Stimulated activated effector memory CD8-positive, alpha-beta T cell treated with anti-CD3 and anti-CD28 coated beads, Interleukin-12 subunit alpha, Interleukin-12 subunit beta, amount 100 ng/mL, for 72 hours (primary cell): ENCODE data around the gene DDX56.
"Not testable (repeated sequence)": the region's sequence is repeated elsewhere in the genome, so short reads cannot be mapped to it uniquely, and the experiment has no call there.

Experiments
- ATAC-seq: fragments of 150-1000 bp; cut with Tn5 transposase; 2 replicates; pipeline ENCODE4 v1.10.0; 2021
- DNase-seq, 2 donors: peaks; one replicate each; pipeline ENCODE4 v3.0.0; 2021 to 2022; ENCODE audit warnings: low spot score in 2 of 2
- H3K27ac Mint-ChIP-seq: one replicate; pipeline ENCODE4 v1.8.0; 2022; ENCODE audit warnings: mild to moderate bottlenecking, mixed read lengths
- H3K36me3 Mint-ChIP-seq: one replicate; pipeline ENCODE4 v1.8.0; 2022; ENCODE audit warnings: mild to moderate bottlenecking, mixed read lengths
- H3K4me1 Mint-ChIP-seq: one replicate; pipeline ENCODE4 v1.8.0; 2022; ENCODE audit warnings: mixed read lengths
- H3K4me3 Mint-ChIP-seq: one replicate; pipeline ENCODE4 v1.8.0; 2022; ENCODE audit warnings: mild to moderate bottlenecking, mixed read lengths
- H3K9me3 Mint-ChIP-seq: one replicate; pipeline ENCODE4 v1.8.0; 2022; ENCODE audit warnings: mixed read lengths

The DDX56 gene

DNA sequence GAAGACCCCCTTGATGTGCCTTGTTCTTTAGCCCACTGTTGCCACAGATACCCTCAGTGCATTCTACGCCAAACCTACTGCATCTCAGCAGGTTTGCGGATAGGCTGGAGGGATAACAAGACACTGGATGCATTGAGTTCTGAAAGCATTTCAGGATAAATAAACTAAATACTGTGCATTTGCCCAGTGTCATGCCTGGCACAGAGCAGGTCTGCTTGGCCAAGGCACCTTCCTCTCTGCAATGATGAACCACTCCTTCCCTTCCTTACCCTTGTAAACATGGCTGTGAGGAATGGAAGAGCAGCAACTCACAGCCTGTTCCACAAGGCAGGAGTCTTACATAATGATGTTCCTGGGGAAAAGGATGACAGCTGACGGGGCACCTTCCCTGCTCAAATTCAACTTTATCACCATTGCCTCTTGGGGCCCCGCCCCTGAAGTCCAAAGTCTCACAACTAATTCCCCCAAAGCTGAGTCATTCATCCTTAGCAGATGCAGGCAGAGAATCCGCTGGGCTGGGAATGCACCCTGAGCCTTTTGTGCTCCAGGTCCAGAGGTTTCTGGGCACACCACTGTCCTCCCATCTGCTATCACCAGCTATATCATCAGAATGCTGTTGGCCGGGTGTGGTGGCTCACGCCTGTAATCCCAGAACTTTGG, 11.6 kb downstream of the DDX56 start:
- H3K36me3 Mint-ChIP-seq = peaks cover 47% of the 10 kb centered on the region
- no peak overlapping the region for H3K27ac Mint-ChIP-seq
- no peak for ATAC-seq
- no peaks in the 10 kb centered on the region for H3K9me3 Mint-ChIP-seq
- peaks cover 16% of the 10 kb centered on the region for H3K4me1 Mint-ChIP-seq
- no peak overlapping the region for H3K4me3 Mint-ChIP-seq
- no peak for DNase-seq

DNA sequence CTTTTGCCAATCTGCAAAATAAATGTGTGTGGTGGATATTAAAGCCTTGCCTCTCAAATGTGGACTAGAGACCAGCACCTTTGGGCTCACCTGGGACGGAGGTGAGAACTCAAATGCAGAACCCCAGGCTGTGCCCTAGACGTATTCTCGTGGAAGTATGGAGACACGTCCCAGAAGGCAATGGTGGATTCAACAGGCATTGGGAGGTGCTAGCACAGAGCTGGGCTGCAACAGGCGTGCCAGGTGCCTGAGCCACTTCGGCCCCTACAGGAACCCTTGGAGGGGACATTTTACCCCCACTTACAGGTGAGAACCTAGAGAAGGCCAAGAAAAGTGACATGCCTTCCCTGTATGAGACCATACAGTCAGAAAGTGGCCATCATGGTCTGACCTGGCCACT, 12.2 kb downstream of the DDX56 start:
- no peaks in the 10 kb centered on the region for H3K9me3 Mint-ChIP-seq
- DNase-seq (no peak), ATAC-seq (no peak)
- H3K4me1 Mint-ChIP-seq = peaks cover 10% of the 10 kb centered on the region
- H3K27ac Mint-ChIP-seq = no peak overlapping the region
- H3K36me3 Mint-ChIP-seq = peaks cover 41% of the 10 kb centered on the region
- H3K4me3 Mint-ChIP-seq = no peak overlapping the region

DNA sequence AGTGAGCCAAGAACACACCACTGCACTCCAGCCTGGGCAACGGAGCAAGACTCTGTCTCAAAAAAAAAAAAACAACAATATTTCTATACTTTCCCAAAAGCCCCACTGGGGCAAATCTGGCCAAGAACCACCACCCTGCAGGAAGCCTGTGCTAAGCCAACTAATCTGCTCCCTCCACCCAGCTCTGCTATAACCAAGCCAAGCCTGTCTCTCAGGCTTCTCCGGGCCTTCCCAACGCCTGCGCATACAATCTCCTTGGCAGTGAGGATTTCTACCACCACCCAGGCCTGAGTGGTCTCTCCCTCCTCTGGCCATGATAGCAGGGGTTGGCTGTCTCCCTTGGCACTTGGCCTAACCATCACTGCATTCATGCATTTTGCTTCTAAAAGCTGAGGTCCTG, 14.2 kb downstream of the DDX56 start:
- Mint-ChIP-seq H3K4me3 (no peak overlapping the region), H3K27ac (peak overlapping the region; percentile 37), H3K4me1 (no peaks in the 10 kb centered on the region), H3K36me3 (peaks cover 22% of the 10 kb centered on the region), H3K9me3 (no peaks in the 10 kb centered on the region)
- ATAC-seq (no peak), DNase-seq (no peak)

DNA sequence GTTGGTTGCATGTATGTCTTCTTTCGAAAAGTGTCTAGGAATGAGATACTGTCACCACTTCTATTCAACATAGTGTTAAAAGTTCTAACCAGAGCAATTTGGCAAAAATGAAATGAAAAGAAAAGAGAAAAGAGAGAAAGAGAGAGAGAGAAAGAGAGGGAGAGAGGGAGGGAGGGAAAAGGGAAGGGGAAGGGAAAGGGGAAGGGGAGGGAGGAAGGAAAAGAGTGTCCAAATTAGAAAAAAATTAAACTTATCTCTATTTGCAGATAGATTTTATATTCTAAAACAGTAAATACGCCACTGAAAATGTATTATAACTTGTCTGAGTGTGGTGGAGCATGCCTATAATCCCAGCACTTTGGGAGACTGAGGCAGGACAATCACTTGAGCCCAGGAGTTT, 16.2 kb downstream of the DDX56 start:
- ATAC-seq (no peak), DNase-seq (no peak)
- H3K4me1 Mint-ChIP-seq = no peaks in the 10 kb centered on the region
- peaks cover 5% of the 10 kb centered on the region for H3K36me3 Mint-ChIP-seq
- H3K9me3 Mint-ChIP-seq = no peaks in the 10 kb centered on the region
- H3K27ac Mint-ChIP-seq = no peak overlapping the region
- H3K4me3 Mint-ChIP-seq = no peak overlapping the region

DNA sequence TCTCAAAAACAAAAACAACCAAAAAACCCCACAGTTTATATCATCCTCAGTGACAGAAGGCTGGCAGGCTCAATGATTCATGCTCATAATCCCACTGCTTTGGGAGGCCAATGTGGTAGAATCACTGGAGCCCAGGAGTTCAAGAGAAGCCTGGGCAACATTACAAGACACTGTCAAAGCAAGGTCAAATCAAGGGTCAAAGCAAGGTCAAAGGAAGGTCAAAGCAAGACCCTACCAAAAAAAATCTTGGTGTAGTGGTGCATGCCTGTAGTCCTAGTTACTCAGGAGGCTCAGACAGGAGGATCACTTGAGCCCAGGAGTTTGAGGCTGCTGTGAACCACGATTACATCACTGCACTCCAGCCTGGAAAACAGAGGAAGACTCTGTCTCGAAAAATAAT, 18.4 kb downstream of the DDX56 start:
- ATAC-seq (no peak), DNase-seq (no peak)
- no peaks in the 10 kb centered on the region for H3K9me3 Mint-ChIP-seq
- H3K36me3 Mint-ChIP-seq = no peaks in the 10 kb centered on the region
- H3K4me3 Mint-ChIP-seq = no peak overlapping the region
- H3K27ac Mint-ChIP-seq = no peak overlapping the region
- H3K4me1 Mint-ChIP-seq = no peaks in the 10 kb centered on the region

DNA sequence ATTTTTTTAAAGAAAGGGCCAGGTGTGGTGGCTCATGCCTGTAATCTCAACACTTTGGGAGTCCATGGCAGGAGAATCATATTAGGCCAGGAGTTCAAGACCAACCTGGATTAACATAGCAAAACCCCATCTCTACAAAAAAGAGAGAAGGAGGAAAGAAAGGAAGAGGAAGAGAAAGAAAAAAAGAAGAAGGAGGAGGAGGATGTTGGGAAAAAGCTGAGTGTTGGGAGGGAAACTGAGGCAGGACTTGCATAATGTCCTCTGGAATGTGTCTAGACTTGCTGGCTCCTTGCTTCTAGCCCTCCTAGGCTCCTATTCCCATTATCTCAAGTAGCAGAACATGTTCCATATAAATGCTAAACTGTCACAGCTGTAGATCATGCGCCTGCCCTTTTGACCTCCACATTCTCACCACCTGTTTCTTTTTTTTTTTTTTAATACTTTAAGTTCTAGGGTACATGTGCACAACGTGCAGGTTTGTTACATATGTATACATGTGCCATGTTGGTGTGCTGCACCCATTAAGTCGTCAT, 21.2 kb downstream of the DDX56 start:
- not testable (repeated sequence) for ATAC-seq, H3K4me3 Mint-ChIP-seq, H3K4me1 Mint-ChIP-seq, DNase-seq, H3K36me3 Mint-ChIP-seq, H3K9me3 Mint-ChIP-seq, H3K27ac Mint-ChIP-seq

DNA sequence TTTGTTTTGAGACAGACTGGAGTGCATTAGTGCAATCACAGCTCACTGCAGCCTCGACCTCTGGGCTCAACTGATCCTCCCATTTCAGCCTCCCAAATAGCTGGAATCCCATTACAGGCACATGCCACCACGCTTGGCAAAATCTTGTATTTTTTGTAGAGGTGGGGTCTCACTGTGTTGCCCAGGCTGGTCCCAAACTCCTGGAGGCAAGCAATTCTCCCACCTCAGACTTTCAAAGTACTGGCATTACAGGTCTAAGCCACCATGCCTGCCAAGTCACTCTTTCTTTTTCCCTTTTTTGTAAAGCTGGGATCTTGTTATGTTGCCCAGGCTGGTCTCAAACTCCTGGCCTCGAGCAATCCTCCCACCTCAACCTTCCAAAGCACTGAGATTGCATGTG, 24.3 kb downstream of the DDX56 start:
- no peak for DNase-seq
- Mint-ChIP-seq H3K4me1 (no peaks in the 10 kb centered on the region), H3K9me3 (no peaks in the 10 kb centered on the region), H3K4me3 (no peak overlapping the region), H3K36me3 (no peaks in the 10 kb centered on the region), H3K27ac (no peak overlapping the region)
- ATAC-seq = no peak

DNA sequence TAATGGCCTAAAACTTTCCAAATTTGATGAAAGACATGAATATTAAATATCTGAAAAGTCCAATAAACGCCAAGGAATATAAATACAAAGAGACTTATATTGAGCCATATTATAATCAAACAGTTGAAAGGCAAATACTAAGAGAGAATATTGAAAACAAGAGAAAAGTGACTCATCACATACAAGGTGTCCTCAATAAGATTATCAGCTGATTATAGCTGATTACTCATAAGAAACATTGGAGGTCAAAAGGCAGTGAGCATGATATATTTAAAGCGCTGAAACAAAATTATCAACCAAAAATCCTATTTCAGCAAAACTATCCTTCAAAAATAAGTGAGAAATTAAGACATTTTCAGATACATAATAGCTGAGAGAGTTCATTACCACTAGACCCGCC, 24.8 kb downstream of the DDX56 start:
- Mint-ChIP-seq H3K4me1 (no peaks in the 10 kb centered on the region), H3K36me3 (no peaks in the 10 kb centered on the region), H3K27ac (no peak overlapping the region), H3K9me3 (no peaks in the 10 kb centered on the region), H3K4me3 (no peak overlapping the region)
- peak; percentile 54 for ATAC-seq
- DNase-seq = no peak

DNA sequence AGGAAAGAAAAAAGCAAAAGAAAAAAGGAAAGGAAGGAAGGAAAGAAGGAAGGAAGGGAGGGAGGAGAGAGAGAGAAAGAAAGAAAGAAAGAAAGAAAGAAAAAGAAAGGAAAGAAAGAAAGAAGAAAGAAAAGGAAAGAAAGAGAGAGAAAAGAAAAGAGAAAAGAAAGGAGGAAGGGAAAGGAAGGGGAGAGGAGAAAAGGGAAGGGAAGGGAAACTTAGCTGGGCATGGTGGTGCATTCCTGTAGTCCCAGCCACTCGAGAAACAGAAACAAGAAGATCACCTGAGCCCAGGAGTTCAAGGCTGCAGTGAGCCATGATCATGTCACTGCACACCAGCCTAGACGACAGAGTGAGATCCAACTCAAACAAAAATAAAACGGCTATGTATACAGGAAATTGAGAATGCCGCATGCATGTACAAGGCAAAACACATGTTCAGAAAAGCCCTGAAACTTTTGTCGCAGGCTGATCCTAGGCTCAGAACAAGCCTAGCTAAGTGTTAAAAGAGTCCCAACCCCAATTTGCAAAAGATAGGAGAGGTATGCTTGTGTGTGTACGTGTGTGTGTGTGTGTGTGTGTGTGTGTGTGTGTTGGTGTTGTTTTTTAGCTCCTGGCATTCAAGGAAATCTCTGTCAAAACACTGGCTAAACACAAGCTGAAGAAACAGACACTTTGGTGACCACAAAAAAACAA, 26.0 kb downstream of the DDX56 start:
- Mint-ChIP-seq H3K9me3 (no peaks in the 10 kb centered on the region), H3K4me1 (no peaks in the 10 kb centered on the region), H3K27ac (peak overlapping the region; percentile 17), H3K36me3 (no peaks in the 10 kb centered on the region), H3K4me3 (no peak overlapping the region)
- no peak for DNase-seq
- ATAC-seq = no peak

DNA sequence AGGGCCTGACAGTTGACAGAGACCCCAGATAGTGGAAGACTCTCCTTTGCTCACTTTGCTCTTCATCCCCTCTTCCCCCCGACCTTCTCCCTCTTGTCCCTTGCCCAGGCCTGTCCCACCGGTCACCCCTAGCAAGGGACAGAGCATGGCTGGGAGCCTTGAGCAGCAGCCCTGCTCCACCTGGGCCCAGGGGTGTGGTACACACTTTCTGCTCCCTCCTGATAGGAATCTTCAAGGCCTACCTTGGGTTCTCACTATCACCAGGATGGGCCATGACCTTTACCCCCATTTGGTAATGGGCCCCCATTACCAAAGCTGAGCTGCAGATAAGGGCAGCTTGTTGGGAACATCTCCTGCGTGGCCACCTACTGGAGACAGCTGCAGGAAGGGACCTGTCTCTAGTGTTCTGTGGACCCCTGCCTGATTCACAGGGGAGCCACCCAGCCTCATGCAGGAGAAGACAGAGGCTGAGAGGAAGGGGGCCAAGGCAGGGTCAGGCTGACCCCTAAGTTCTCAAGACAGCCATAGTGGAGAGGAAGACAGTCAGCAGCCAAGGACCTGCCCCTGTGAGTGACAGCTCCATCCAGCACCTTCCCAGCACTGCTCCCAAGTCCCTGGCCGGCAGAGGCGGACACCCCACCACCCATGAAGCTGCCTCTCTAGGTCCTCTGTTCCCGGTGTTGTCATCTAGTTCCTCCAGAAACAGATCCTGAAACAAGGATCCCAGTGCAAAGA, 31.7 kb downstream of the DDX56 start:
- ATAC-seq (no peak), DNase-seq (no peak)
- no peaks in the 10 kb centered on the region for H3K36me3 Mint-ChIP-seq
- no peak overlapping the region for H3K4me3 Mint-ChIP-seq
- H3K4me1 Mint-ChIP-seq = no peaks in the 10 kb centered on the region
- H3K9me3 Mint-ChIP-seq = no peaks in the 10 kb centered on the region
- no peak overlapping the region for H3K27ac Mint-ChIP-seq

DNA sequence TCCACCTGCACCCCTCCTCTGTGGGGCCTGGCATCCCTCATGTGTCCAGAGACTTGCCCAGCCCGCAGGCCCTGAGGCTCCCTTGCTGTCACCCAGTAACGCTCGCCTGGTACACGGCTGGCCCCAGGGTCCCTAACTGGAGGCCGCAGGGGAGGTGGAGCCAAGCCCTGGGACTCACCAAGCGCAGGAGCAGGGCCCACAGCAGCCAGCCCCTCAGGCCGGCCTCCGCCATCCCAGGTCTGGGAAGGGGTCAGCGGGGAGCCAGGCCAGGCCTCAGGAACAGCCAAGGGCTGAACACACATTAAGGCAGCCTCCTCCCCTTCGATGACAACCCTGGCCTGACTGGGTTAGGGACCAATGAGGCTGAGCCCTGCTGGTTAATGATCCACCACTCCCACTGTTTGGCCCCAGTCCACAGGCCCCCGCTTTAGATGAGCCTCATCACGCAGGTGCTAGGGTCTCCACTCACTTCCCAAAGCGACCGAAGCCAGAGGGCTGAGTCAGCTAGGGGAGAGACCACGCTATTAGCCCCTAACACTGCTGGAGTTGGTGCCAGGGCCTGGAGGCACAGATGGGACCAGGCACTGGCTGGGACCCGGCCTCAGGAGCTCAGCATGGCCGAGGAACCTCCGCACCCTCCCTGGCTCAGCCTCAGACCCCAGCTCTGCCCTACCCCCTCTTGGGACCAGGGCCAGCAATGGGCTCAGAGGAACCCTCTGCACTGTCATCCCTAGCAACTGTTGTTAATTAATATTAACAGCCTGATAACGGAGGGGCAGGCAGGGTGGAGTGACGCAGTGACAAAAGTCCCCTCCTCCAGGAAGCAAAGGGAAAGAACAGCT, 32.5 kb downstream of the DDX56 start, which contains the start of gene NPC1L1:
NPC1L1 (minus strand) TSS at position 303 of the 842 bp plus-strand sequence; CDS start at position 232, 71 bp downstream.
- no peaks in the 10 kb centered on the region for H3K9me3 Mint-ChIP-seq
- ATAC-seq (no peak), DNase-seq (no peak)
- H3K4me3 Mint-ChIP-seq = no peak within 1 kb of the TSS
- no peaks in the 10 kb centered on the region for H3K36me3 Mint-ChIP-seq
- H3K27ac Mint-ChIP-seq = no peak within 1 kb of the TSS
- no peaks in the 10 kb centered on the region for H3K4me1 Mint-ChIP-seq

DNA sequence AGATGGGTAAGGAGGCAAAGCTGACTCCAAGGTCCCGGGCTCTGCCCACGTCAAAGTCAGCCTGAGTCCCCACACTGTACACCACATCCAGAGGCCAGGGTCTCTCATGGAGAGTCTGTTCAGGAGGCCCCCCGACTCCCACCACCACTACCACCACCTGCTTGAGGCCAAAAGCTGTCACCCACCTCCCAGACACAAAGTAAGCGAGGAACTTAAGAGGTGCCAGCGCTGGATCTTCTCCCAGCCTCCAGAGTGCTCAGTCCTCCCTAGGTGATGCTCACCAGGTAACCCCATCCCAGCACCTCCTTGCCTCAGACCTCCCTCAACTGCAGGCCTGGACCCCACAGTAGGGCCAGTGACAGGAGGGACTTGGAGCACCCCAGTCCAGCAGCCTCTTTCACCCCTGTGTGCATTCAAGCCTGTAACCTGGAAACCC, 33.1 kb downstream of the DDX56 start:
- no peaks in the 10 kb centered on the region for H3K4me1 Mint-ChIP-seq
- H3K27ac Mint-ChIP-seq = no peak overlapping the region

DNA sequence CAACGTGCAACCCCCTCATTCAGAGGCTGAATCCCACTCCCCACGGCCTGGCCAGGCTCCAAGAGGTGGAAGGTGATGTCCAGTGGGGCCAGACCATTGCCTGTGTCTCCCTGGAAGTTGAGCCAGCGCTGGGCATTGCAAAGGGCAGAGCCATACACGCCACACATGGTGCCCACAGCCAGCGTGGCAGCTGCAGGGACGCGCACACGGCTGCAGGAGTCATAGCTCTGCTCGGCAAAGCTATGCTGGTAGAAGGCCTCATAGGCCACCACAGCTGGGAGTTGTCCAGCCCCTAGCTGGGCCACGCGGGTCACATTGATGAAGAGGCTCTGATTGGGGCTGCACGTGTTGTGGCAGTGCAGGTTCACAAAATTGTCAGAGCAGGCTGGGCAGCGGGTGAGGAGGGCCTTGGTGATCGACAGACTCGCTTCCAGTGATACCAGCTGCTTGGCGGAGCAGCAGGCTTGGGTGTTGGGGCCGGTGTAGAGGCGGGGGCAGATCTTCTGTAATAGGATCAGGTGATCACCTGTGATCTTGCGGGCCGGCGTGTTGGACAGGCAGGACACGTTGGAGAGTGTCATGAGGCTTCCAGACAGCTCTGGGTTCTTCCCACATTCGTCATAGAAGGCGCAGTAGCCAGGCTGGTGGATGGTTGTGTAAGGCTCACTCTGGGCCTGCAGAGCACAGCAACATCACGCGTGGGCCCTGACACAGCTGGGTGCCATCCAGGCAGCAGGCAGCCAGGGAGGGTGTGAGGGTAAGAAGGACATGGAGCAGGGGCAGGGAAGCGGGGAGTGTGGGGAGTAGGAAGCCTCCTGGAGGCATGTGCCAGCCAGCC, 33.8 kb downstream of the DDX56 start:
- Mint-ChIP-seq H3K9me3 (no peaks in the 10 kb centered on the region), H3K4me1 (no peaks in the 10 kb centered on the region), H3K27ac (no peak overlapping the region), H3K4me3 (no peak overlapping the region), H3K36me3 (no peaks in the 10 kb centered on the region)
- DNase-seq (no peak), ATAC-seq (no peak)

More for the DNA sequence above, 33.1 kb downstream of the DDX56 start:
- H3K9me3 Mint-ChIP-seq = no peaks in the 10 kb centered on the region
- no peaks in the 10 kb centered on the region for H3K36me3 Mint-ChIP-seq
- no peak overlapping the region for H3K4me3 Mint-ChIP-seq
- ATAC-seq (no peak), DNase-seq (no peak)
